Peyer's patch (tissue), 4 donors: Measurements from ENCODE around the gene MAPK10.

Experiments
- CTCF ChIP-seq, 6 experiments: fragments of 450-650 bp in 4 of 6; fragments of 200-600 bp in 2 of 6; sonication (generic) in 1 of 6; IDR thresholded peaks; one replicate each; pipeline ENCODE4 v1.5.1; 2017 to 2019; ENCODE audit warnings: antibody characterized with exemption in 6 of 6, mild to moderate bottlenecking in 3 of 6, moderate library complexity in 1 of 6
- POLR2A ChIP-seq, 2 donors: fragments of 450-650 bp; IDR thresholded peaks; one replicate each; pipeline ENCODE4 v1.5.1; 2017; ENCODE audit warnings: antibody characterized with exemption in 2 of 2, mild to moderate bottlenecking in 2 of 2, moderate library complexity in 2 of 2

- TF ChIP-seq CTCF (IDR thresholded peaks at IDR 0.05) (no peak), POLR2A (IDR thresholded peaks at IDR 0.05) (no peak)
Measured at GRCh38 chr4:86101841-86102240, 258.0 kb downstream of the MAPK10 start.
